Kidney (tissue), 14 donors: ENCODE data around the gene LCMT2. TPM values are rescaled to one million over a fixed set of nuclear protein-coding genes. Genes with fewer than 3 reads are reported as not detected.

ENCODE experiments used
- DNase-seq, 5 donors: peaks; one replicate each; pipeline ENCODE4 v3.0.0-alpha.2; 2013 to 2020
- FAIRE-seq: peaks from 2 replicates; lab custom pipeline; 2012; peaks lifted over from hg19 to GRCh38; lab: Jason Lieb, UNC
- H3K27ac ChIP-seq, 2 donors: one replicate each; pipeline ENCODE4 v1.7.0; 2013; ENCODE audit warnings: low read depth in 2 of 2, low read length in 2 of 2, inconsistent platforms in 1 of 2
- H3K27me3 ChIP-seq: one replicate; pipeline ENCODE4 v1.7.1; 2013; ENCODE audit warnings: low read length, inconsistent platforms; ENCODE audit not compliant: control insufficient read depth, insufficient read depth
- H3K36me3 ChIP-seq, 3 donors: one replicate each; pipeline versions ENCODE4 v1.7.0 to v1.7.1; 2013; ENCODE audit warnings: low read length in 3 of 3, control low read depth in 1 of 3, inconsistent platforms in 1 of 3; ENCODE audit not compliant: insufficient read depth in 3 of 3, control insufficient read depth in 2 of 3
- H3K4me1 ChIP-seq, 3 donors: one replicate each; pipeline versions ENCODE4 v1.7.0 to v1.7.1; 2013; ENCODE audit warnings: low read length in 3 of 3, inconsistent platforms in 1 of 3, low read depth in 1 of 3; ENCODE audit not compliant: control insufficient read depth in 2 of 3, insufficient read depth in 2 of 3
- H3K4me3 ChIP-seq, 3 donors: one replicate each; pipeline versions ENCODE4 v1.7.0 to v1.8.1; 2013; ENCODE audit warnings: low read length in 3 of 3, control low read depth in 1 of 3, inconsistent platforms in 1 of 3
- H3K9ac ChIP-seq, 3 donors: one replicate each; pipeline versions ENCODE4 v1.7.0 to v1.7.1; 2013; ENCODE audit warnings: low read length in 3 of 3, control low read depth in 1 of 3, inconsistent platforms in 1 of 3
- H3K9me3 ChIP-seq, 3 donors: one replicate each; pipeline versions ENCODE4 v1.7.0 to v1.7.1; 2013; ENCODE audit warnings: low read length in 3 of 3, control low read depth in 1 of 3, inconsistent platforms in 1 of 3; ENCODE audit not compliant: control insufficient read depth in 2 of 3, insufficient read depth in 1 of 3
- intact Hi-C: fragments of 100-400 bp; cut with DNase I; formaldehyde crosslinking; loops from one replicate; pipeline ENCODE4 v1.11.1; 2022
- polyA plus RNA-seq: library from polyadenylated mRNA; stranded (reverse); fragments of 350-450 nt; fragmentation: Illumina TruSeq; extraction: RNeasy Lipid Tissue Mini Kit (QIAGEN cat#74804); gene quantifications from one replicate; pipeline ENCODE4 v1.2.3, GENCODE V29; 2014; ENCODE audit warnings: low read depth, low replicate concordance; ENCODE audit not compliant: insufficient read depth
- total RNA-seq: library from RNA; stranded (reverse); fragmentation: NEBNext Ultra II Directional; extraction: Animal tissue kit (Norgen Biotek cat#: 25700); gene quantifications from one replicate; pipeline ENCODE4 v1.2.1, GENCODE V29; 2021
- TF ChIP-seq, protein P1 (sequence below): IDR thresholded peaks from 3 replicates; pipeline ENCODE4 v1.5.1; 2012; ENCODE audit warnings: mild to moderate bottlenecking, moderate library complexity, borderline replicate concordance; ENCODE audit not compliant: insufficient read depth; ENCODE audit errors: extremely low read depth
- donor health status: control.
- donor health status: control.
- donor health status: control.
- donor health status: control.
- donor health status: control.
- donor health status: DM: yes; HTN: yes; CAD: no.
- donor health status: Normal renal cell carcinoma (clear cell type).

LCMT2 gene
- total and polyA plus RNA-seq, 2 donors from 2014 or later: 5.8 to 12.7 TPM

DNA sequence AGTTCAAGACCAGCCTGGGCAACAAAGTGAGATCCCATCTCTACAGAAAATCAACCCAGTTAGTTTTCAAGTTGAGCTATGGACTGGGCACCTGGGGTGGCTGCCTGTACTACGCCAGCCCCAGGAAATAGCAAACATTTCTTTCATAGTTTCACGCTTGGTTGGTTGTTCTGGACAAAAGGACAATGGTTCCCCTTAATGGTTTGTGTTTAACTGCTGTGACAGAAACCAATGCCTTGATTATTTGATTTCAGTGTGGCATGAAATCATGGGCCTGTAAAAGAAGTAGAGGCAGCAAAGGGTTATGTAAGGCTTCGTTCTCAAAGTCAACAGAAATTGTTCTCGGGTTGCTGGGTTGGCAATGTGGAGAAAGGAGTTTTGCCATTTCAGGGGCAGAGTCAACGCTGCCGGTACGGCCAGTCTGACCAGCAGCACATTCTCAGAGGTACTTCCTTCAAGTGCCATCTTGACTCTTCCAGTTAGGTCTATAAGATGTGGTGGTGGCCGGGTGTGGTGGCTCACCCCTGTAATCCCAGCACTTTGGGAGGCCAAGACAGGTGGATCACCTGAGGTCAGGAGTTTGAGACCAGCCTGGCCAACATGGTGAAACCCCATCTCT, 12.7 kb downstream of the LCMT2 start:
- FAIRE-seq (no peak), DNase-seq (peak in 2 of 5 donors; percentile 24 to 27)
- Histone ChIP-seq H3K27me3 (no peaks in the 10 kb centered on the region), H3K9me3 (no peaks in the 10 kb centered on the region), H3K4me3 (no peak overlapping the region), H3K9ac (no peak overlapping the region), H3K27ac (peak overlapping the region; percentile 18 to 47), H3K4me1 (peaks cover 0 to 5% (median 0%) of the 10 kb centered on the region in 3 donors), H3K36me3 (no peaks in the 10 kb centered on the region)
- intact Hi-C loops: no loop called here
- TF ChIP-seq, protein P1, sequence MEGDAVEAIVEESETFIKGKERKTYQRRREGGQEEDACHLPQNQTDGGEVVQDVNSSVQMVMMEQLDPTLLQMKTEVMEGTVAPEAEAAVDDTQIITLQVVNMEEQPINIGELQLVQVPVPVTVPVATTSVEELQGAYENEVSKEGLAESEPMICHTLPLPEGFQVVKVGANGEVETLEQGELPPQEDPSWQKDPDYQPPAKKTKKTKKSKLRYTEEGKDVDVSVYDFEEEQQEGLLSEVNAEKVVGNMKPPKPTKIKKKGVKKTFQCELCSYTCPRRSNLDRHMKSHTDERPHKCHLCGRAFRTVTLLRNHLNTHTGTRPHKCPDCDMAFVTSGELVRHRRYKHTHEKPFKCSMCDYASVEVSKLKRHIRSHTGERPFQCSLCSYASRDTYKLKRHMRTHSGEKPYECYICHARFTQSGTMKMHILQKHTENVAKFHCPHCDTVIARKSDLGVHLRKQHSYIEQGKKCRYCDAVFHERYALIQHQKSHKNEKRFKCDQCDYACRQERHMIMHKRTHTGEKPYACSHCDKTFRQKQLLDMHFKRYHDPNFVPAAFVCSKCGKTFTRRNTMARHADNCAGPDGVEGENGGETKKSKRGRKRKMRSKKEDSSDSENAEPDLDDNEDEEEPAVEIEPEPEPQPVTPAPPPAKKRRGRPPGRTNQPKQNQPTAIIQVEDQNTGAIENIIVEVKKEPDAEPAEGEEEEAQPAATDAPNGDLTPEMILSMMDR: no peak

DNA sequence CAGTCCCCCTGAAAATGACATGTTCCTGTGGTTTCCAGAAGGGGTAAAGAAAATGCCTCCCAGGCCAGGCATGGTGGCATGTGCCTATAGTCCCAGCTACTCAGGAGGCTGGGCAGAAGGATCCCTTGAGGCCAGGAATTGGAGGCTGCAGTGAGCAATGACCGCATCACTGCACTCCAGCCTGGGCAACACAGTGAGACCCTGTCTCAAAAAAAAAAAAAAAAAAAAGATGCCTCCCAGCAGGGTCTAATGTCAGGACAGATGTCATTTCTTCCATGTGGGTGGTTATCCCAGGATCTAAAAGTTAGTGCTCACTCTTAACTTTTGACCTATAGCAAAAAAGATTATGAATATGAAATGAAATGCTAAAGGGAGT, 13.4 kb downstream of the LCMT2 start:
- DNase-seq (no peak), FAIRE-seq (no peak)
- TF ChIP-seq, protein P1: no peak
- H3K4me1 ChIP-seq: peaks cover 0 to 5% (median 0%) of the 10 kb centered on the region in 3 donors
- no peaks in the 10 kb centered on the region for H3K27me3 ChIP-seq
- intact Hi-C loops: no loop called here
- no peaks in the 10 kb centered on the region for H3K36me3 ChIP-seq
- H3K9ac ChIP-seq: no peak overlapping the region
- H3K4me3 ChIP-seq: no peak overlapping the region
- H3K27ac ChIP-seq: no peak overlapping the region
- H3K9me3 ChIP-seq: no peaks in the 10 kb centered on the region

DNA sequence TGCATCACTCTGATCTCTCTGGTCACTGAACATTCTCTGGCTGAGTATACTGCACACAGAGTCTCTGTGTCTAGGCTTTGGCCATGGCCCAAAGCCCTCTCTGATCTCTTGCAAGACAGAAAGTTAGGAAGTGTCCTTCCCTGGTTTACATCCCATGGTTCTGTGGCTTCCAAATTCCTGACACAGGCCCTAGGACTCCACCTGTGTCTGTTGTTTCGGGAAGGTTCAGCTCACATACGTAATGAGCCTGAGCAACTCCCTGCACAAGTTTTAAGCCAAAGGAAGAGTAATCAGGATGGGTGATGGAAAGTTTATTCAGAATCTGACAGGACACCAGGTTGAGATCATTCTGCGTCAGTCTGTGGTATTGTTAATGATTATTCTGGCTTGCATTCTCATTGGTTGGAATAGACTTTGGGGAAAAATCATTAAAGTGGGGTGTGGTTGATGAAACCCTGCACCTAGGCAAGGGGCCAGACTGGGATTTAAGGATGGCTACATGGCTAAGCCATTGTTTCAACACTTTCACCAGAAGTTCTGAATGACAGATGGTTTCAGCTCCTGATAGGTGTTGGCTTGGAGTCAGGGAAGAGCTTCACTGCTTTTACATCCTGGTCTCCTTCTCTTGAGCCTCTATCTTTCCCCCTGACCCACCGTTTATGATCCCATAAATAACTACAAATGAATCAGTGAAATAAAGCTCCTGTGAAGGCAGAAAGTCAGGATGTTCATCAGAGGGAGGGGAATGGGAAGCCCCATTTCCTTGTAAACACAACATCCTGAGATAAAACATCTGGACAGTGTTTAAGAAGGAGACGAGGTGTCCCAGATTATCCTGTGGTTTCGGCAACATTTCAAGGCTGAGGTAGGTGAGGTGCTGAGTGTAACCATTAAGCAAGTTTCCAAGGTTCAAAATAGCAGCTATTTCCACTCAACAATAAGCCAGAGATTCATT, 14.1 kb downstream of the LCMT2 start:
- FAIRE-seq (no peak), DNase-seq (peak in 2 of 5 donors; percentile 24 to 40)
- H3K9me3 ChIP-seq: no peaks in the 10 kb centered on the region
- H3K36me3 ChIP-seq: no peaks in the 10 kb centered on the region
- H3K27me3 ChIP-seq: no peaks in the 10 kb centered on the region
- peaks cover 0 to 5% (median 0%) of the 10 kb centered on the region in 3 donors for H3K4me1 ChIP-seq
- no peak overlapping the region for H3K4me3 ChIP-seq
- H3K9ac ChIP-seq: no peak overlapping the region
- no peak overlapping the region for H3K27ac ChIP-seq
- TF ChIP-seq, protein P1: no peak
- intact Hi-C loops: no loop called here
